Adipocyte (in vitro differentiated cells): ENCODE results near the gene KCND3.
"Not testable (repeated sequence)": the region's sequence is repeated elsewhere in the genome, so short reads cannot be mapped to it uniquely, and the experiment has no call there.

Experiments used
- DNase-seq: peaks from one replicate; pipeline ENCODE4 v3.0.0-alpha.2; 2015; ENCODE audit warnings: low read depth
- H3K27me3 ChIP-seq: replicated peaks from 2 replicates; pipeline ENCODE4 v1.7.0; 2013; ENCODE audit warnings: mild to moderate bottlenecking, low read length, moderate library complexity; ENCODE audit not compliant: control insufficient read depth, insufficient read depth
- H3K36me3 ChIP-seq: 2 replicates; pipeline ENCODE4 v1.7.0; 2013; ENCODE audit warnings: low read length, mild to moderate bottlenecking, moderate library complexity; ENCODE audit not compliant: control insufficient read depth, insufficient read depth, severe bottlenecking
- H3K4me1 ChIP-seq: 2 replicates; pipeline ENCODE4 v1.7.0; 2013; ENCODE audit warnings: mild to moderate bottlenecking, low read length, moderate library complexity; ENCODE audit not compliant: control insufficient read depth, insufficient read depth
- H3K4me3 ChIP-seq: 2 replicates; pipeline ENCODE4 v1.7.0; 2013; ENCODE audit warnings: mild to moderate bottlenecking, low read length, moderate library complexity
- H3K9ac ChIP-seq: 2 replicates; pipeline ENCODE4 v1.7.0; 2013; ENCODE audit warnings: mild to moderate bottlenecking, low read length, moderate library complexity
- H3K9me3 ChIP-seq: 2 replicates; pipeline ENCODE4 v1.7.0; 2013; ENCODE audit warnings: mild to moderate bottlenecking, low read length, moderate library complexity; ENCODE audit not compliant: control insufficient read depth

The KCND3 gene

DNA sequence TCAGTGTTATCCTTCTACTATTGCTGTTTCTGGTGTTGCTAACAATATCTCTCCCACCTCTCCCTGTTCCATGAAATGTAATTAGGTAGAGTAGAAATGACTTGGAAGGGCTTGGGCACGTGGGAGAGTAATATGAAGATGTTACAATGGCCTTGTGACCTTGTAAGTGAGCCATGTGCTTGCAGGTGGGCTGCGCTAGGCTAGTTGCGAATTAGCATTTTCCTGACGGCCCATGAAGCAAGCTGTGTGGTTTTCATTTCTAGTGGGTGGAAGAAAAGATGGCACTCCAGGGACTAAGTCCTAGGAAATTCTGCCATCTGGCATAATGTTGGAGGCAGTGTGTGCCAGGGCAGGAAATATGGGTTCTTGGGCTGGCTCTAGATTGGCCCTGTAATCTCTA lies 241.5 kb downstream of the KCND3 start:
- H3K9me3 ChIP-seq = no peaks in the 10 kb centered on the region
- DNase-seq = no peak
- H3K27me3 ChIP-seq = no peaks in the 10 kb centered on the region
- no peak overlapping the region for H3K9ac ChIP-seq
- H3K4me1 ChIP-seq = peaks cover 3% of the 10 kb centered on the region
- H3K4me3 ChIP-seq = no peak overlapping the region
- H3K36me3 ChIP-seq = no peaks in the 10 kb centered on the region

DNA sequence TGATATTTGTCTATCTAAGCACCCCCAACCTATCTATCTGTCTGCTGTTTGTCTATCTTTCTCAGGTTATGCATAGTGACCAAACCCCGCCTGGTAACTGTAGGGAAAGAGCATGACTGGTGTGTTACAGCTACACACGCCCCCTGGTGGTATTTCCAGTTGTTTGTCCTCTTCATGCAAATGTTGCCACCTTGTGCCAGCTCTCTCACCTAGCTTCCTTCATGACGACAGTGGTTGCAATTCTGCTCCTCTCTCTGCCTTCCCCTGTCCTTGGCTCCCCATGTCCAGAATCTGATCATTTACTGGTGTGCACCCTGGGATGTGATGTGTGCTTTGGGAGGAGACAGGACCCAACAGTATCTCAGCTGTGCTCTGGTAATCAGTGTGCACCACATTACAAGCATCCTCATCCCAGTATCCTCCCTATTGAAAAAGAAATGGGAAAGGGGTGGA lies 242.2 kb downstream of the KCND3 start:
- peak; percentile 89 for DNase-seq
- no peak overlapping the region for H3K4me3 ChIP-seq
- peaks cover 3% of the 10 kb centered on the region for H3K4me1 ChIP-seq
- H3K9me3 ChIP-seq = no peaks in the 10 kb centered on the region
- no peaks in the 10 kb centered on the region for H3K36me3 ChIP-seq
- no peaks in the 10 kb centered on the region for H3K27me3 ChIP-seq
- H3K9ac ChIP-seq = no peak overlapping the region

DNA sequence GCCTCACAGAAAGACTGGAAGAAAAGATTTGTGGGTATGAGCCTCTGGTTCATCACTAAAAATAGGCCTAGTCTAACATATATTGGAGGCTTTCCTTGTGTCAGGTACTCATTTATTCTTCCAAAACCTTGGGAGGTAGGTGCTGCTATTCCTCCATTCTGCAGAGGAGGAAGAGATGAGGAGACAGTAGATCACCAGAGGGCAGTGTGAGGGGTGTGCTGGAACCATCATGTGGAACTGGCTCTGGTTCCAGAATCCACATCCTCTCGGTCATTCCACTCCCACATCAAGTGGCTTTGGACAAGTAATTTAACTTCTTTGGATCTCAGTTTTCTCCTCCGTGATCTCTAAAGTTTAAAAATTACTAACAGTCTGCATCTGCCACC lies 242.9 kb downstream of the KCND3 start:
- H3K4me3 ChIP-seq = no peak overlapping the region
- no peaks in the 10 kb centered on the region for H3K27me3 ChIP-seq
- H3K9me3 ChIP-seq = no peaks in the 10 kb centered on the region
- H3K9ac ChIP-seq = no peak overlapping the region
- no peak for DNase-seq
- no peaks in the 10 kb centered on the region for H3K36me3 ChIP-seq
- H3K4me1 ChIP-seq = peaks cover 3% of the 10 kb centered on the region

DNA sequence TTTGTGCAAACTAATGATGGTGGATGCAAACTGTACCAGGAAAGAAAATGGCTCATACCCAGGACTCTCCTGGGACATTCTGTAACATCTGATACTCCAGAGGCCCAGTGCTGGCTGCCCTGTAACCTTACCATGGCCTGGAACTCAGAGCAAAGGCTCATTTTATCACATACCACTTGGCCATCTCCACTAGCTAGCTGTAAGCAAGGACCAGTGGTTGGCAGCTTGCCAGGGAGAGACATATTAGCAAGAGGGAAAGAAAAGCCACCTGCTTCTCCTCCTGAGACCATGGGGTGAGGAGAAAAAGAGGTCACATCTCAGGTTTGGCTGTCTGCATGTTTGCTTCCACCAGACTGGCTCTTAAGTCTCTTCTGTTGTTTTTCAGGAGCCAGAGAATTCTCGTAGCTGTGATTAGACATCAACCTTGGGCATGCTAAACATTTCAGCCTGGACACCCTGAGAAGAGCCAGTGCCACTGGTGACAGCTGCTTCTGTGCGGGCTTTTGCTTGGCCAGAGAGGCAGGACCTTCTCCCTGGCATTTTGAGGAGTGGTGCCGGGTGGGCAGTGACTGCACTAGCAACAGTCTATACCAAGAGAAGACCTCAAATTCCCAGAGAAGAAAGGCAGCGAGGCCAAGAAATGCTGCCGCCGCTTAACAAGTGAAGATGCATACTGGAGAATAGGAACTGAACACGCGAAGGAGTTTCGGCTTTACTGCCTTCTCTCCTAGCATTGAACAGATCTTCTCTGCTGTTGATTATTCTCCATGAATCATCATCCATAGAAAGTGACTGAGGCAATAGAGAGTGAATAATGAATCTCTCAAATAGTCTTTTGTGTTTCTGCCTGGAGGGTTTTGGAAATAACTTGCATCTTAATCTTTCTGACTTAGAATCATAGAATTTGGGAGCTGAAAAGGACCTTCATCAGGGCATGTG lies 243.5 kb downstream of the KCND3 start:
- peak; percentile 36 for DNase-seq
- peaks cover 3% of the 10 kb centered on the region for H3K4me1 ChIP-seq
- H3K36me3 ChIP-seq = no peaks in the 10 kb centered on the region
- no peaks in the 10 kb centered on the region for H3K27me3 ChIP-seq
- no peak overlapping the region for H3K9ac ChIP-seq
- no peaks in the 10 kb centered on the region for H3K9me3 ChIP-seq
- no peak overlapping the region for H3K4me3 ChIP-seq

DNA sequence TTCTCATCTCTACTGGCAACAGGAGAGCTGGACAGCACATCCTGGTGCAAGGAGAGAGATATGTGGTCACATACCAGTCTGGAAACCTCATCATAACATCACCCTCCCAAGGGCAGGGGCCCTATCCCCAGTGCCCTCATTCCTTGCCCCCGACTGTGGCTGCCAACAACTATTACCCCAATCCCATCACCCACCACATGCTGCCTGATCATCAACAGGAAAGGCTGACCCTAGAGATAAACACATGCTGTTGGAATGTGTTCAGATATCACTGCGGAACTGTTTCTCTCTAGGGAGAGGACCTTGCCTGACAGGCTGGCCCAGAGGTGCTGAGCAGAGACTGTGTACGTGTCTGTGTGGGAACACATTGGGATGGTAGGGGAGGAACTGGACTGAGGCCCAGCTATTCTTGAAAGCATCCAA lies 245.8 kb downstream of the KCND3 start:
- no peaks in the 10 kb centered on the region for H3K27me3 ChIP-seq
- DNase-seq = peak; percentile 38
- peaks cover 9% of the 10 kb centered on the region for H3K4me1 ChIP-seq
- H3K9me3 ChIP-seq = no peaks in the 10 kb centered on the region
- no peak overlapping the region for H3K9ac ChIP-seq
- no peak overlapping the region for H3K4me3 ChIP-seq
- no peaks in the 10 kb centered on the region for H3K36me3 ChIP-seq

DNA sequence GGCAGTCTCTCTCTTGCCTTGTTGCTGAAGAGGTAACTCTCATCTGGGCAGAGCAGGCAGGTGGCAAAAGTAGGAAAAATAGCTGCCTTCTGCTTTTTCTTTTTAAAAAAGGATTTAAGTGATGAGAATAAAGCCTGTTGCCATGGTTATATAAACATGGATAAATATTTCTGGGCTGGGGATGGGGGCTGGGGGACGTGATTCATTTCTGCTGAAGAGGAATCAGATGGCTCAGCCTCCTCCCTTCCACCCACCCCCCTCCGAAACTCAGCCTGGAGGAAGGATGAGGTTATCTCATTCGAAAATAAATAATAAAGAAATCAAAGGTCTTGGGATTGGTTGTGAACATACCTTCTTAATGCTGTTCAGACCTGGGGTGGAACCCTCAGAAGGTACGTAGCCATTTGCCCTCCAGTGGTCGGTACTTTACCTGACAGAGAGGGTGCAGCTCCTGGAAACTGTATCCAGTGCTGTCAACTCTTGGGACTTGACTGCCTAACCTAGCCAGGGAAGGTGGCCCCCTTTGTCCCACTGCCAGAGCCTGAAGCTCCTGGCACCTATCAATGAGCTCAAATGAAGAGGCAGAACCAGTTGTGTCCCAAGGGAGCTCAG lies 246.4 kb downstream of the KCND3 start:
- Histone ChIP-seq H3K36me3 (no peaks in the 10 kb centered on the region), H3K9ac (no peak overlapping the region), H3K4me3 (no peak overlapping the region), H3K27me3 (no peaks in the 10 kb centered on the region), H3K4me1 (peaks cover 11% of the 10 kb centered on the region), H3K9me3 (no peaks in the 10 kb centered on the region)
- DNase-seq = no peak

DNA sequence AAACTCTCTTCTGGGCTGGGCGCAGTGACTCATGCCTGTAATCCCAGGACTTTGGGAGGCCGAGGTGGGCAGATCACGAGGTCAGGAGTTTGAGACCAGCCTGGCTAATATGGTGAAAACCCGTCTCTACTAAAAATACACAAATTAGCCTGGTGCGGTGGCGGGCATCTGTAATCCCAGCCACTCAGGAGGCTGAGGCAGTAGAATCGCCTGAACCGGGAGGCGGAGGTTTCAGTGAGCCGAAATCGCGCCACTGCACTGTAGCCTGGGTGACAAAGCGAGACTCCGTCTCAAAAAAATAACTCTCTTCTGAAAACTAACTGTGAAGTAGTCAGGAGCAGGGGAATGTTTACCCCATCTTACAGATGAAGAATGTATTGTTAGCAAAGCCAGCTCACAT lies 247.2 kb downstream of the KCND3 start:
- not testable (repeated sequence) for H3K36me3 ChIP-seq, H3K27me3 ChIP-seq, H3K4me3 ChIP-seq, H3K9ac ChIP-seq, DNase-seq, H3K9me3 ChIP-seq
- H3K4me1 ChIP-seq = peaks cover 19% of the 10 kb centered on the region

DNA sequence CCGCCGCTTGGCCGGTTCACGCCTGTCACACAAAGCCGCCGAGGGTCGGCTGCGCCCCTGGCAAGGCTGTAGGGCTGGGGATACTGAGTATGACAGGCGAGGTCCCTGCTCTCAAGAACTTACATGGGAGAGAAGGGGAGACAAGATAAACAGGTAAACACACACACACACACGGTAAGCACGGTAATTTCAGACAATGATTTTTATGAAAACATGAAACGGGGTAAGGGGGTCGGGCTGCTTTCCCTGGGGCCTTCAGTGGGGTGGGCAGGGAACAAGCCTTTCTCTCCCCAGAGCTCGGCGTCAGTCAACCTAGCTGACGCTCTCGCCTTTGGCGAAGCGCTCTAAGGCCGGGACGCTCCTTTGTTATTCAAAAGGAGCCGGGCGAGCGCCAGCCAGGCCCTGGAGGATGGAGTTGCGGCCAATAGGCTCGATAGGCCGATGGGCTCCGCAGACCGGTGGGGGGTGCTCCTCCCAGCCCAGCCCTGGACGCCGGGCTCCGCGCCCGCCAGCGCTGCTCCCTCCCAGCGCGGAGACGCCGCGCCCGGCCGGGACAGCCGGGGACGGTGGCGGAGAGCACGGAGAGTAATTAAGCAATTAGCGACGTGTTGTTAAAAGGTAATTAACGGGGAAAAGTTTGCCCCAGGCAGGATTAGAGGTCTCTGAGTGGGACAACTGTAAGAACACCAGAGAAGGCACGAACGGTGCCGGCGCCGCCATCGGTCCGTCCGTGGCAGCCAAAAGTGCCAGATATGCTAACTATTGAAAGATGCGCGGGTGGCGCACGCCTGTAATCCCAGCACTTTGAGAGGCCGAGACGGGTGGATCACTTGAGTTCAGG lies 249.3 kb downstream of the KCND3 start:
- Histone ChIP-seq H3K4me3 (peak overlapping the region; percentile 86), H3K36me3 (no peaks in the 10 kb centered on the region), H3K4me1 (peaks cover 40% of the 10 kb centered on the region), H3K27me3 (no peaks in the 10 kb centered on the region), H3K9ac (peak overlapping the region; percentile 89), H3K9me3 (no peaks in the 10 kb centered on the region)
- DNase-seq = peak; percentile 83

DNA sequence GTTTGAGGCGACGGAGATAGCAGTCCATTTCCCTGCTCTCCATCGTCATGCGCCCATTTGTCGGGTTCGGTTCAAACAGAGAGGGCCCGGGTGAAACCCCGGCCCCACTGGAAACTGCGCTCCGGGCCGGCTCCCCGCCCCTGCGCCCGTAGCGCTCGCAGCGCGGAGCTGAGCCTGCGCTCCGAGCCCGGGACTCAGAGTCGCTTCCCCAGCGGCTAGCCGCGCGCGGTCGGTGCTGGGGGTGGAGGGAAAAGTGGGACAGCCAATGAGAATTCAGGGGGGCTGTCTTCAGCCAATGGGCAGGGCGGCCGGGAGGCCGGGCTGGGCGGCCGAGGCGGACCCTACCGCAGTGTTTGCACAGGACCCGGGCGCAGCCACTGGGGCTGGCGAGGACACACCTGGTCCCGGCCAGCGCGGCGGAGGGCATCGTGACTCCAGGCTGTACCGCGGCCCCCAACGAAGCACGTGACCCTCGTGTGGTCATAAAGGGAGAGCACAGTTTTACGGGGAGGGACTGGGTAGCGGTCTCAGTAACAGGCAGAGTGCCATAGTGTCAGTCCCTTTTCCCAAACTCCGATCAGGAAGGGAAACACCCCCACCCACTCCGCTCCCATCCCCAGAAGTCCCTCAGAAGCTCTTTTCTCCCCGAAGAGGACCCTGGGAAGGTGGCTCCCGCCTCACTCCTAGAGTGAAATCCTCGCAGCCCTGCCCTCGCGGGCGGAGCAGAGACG lies 250.1 kb downstream of the KCND3 start, which contains the start of gene INKA2:
Gene INKA2, minus strand, starts transcription at position 202 of the 731 bp plus-strand sequence. Its CDS starts 153 bp downstream, at position 49.
- H3K9me3 ChIP-seq = no peaks in the 10 kb centered on the region
- peak within 1 kb of the TSS; percentile 89 for H3K9ac ChIP-seq
- H3K4me1 ChIP-seq = peaks cover 48% of the 10 kb centered on the region
- H3K4me3 ChIP-seq = peak within 1 kb of the TSS; percentile 86
- peak; percentile 96 for DNase-seq
- no peaks in the 10 kb centered on the region for H3K27me3 ChIP-seq
- no peaks in the 10 kb centered on the region for H3K36me3 ChIP-seq

DNA sequence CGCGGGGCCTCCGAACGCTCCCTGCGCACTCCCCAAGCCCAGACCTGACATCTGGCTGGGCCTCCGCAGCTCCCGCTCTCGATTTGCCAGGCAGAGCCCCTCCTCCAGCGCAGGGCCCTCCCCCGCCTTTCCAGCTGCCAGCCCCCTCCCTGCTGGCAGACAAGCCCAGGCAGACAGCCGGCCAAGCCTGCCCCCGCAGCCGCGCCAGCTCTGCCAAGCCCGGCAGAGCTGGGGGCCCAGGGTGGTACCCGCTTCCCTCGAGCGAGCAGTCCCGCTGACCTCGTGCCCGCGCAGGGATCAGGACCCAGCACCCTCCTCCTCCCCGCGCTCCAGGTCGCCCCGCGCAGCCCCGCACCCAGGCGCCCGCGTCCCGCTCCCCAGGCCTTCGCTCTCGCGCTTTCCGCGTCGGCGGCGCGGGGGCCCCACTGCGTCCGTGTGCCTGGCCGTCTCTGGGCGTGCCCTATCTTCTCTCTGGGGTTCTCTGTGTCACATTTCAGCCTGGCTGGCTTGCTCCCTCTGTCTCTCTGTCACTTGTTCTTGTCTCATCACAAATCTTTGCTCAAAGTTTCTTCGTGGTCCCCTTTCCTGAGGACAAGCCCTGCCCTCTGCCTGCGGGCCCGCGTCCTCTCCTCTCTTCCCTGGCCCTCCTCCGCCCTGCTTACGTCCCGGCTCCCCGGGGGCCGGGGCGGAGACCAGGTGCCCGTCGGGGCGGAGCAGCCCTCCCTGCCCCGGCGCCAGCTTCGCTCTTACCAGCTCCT lies 250.9 kb downstream of the KCND3 start:
- H3K36me3 ChIP-seq = no peaks in the 10 kb centered on the region
- no peaks in the 10 kb centered on the region for H3K27me3 ChIP-seq
- peaks cover 53% of the 10 kb centered on the region for H3K4me1 ChIP-seq
- no peaks in the 10 kb centered on the region for H3K9me3 ChIP-seq
- H3K4me3 ChIP-seq = peak overlapping the region; percentile 86
- peak overlapping the region; percentile 89 for H3K9ac ChIP-seq
- DNase-seq = peak; percentile 85
